K562 (cell line): ENCODE data around the gene PARP14. TPM values are rescaled to one million over a fixed set of nuclear protein-coding genes. Genes with fewer than 3 reads are reported as not detected.
A peak's percentile ranks its signal among the peaks of the same experiment; 100 is the strongest.

Experiments used
- CREB1 ChIP-seq, 2 experiments: sonication (generic) in 1 of 2; formaldehyde crosslinking in 1 of 2; IDR thresholded peaks; 2 replicates each; pipeline versions ENCODE4 v1.6.1 to v1.8.0; 2012 to 2022; ENCODE audit warnings: inconsistent platforms in 1 of 2, mild to moderate bottlenecking in 1 of 2, missing genetic modification reagents in 1 of 2, moderate library complexity in 1 of 2
- DPF2 ChIP-seq: fragments of 450-650 bp; IDR thresholded peaks from 2 replicates; pipeline ENCODE4 v1.6.1; 2016
- FOXK1 ChIP-seq: sonication (generic); formaldehyde crosslinking; IDR thresholded peaks from 2 replicates; pipeline ENCODE4 v1.8.0; 2022; ENCODE audit warnings: missing genetic modification reagents, mild to moderate bottlenecking, borderline replicate concordance
- RBFOX2 ChIP-seq: fragments of 200-400 bp; formaldehyde crosslinking; IDR thresholded peaks from 2 replicates; pipeline ENCODE4 v1.6.1; 2017; ENCODE audit warnings: low read depth, mild to moderate bottlenecking, low read length, moderate library complexity
- ZMIZ1 ChIP-seq, 2 experiments: fragments of 150-350 bp in 1 of 2; IDR thresholded peaks; 2 replicates each; pipeline ENCODE4 v1.6.1; 2012 to 2016; ENCODE audit warnings: low read depth in 2 of 2, low read length in 2 of 2, mild to moderate bottlenecking in 1 of 2, moderate library complexity in 1 of 2
- ZNF75A ChIP-seq: fragments of 450-650 bp; formaldehyde crosslinking; IDR thresholded peaks from 2 replicates; pipeline ENCODE4 v1.4.0; 2020; ENCODE audit warnings: mild to moderate bottlenecking
- polyA plus RNA-seq, 8 experiments: library from polyadenylated mRNA; depleted of rRNA in 4 of 8; stranded (reverse) in 5 of 8; unstranded in 3 of 8; fragments of >200 nt; fragmentation: Nextera tagmentation in 2 of 8; fragmentation: Illumina TruSeq in 1 of 8; extraction: Ambion mirVana in 2 of 8; extraction: Trizol in 1 of 8; gene quantifications; 2 replicates each; pipeline versions ENCODE4 v1.2.1 to v1.2.3, GENCODE V29; 2011 to 2014; ENCODE audit warnings: inconsistent platforms in 1 of 8, missing spikeins in 1 of 8
- total RNA-seq, 7 experiments: library from RNA; depleted of rRNA in 6 of 7; stranded (reverse); fragments of >200 nt in 6 of 7; fragmentation: Illumina TruSeq in 2 of 7; extraction: Trizol in 2 of 7; gene quantifications; 2 replicates each; pipeline versions ENCODE4 v1.2.1 to v1.2.3, GENCODE V29; 2011 to 2021; ENCODE audit warnings: low replicate concordance in 1 of 7
- TF ChIP-seq, protein P1 (sequence below): fragments of 250-450 bp; sonication (Bioruptor Pico); IDR thresholded peaks from 2 replicates; pipeline ENCODE4 v1.4.0; 2020
- TF ChIP-seq, protein P2 (sequence below): fragments of 250-450 bp; sonication (Bioruptor Pico); IDR thresholded peaks from 2 replicates; pipeline ENCODE4 v1.5.0; 2021

PARP14 gene
- total and polyA plus RNA-seq, 9 of the 15 experiments (the other 6 are each of a cell fraction or from before 2014, with no cell fraction given) = 3.1 to 14.4 (median 9.0) TPM

DNA sequence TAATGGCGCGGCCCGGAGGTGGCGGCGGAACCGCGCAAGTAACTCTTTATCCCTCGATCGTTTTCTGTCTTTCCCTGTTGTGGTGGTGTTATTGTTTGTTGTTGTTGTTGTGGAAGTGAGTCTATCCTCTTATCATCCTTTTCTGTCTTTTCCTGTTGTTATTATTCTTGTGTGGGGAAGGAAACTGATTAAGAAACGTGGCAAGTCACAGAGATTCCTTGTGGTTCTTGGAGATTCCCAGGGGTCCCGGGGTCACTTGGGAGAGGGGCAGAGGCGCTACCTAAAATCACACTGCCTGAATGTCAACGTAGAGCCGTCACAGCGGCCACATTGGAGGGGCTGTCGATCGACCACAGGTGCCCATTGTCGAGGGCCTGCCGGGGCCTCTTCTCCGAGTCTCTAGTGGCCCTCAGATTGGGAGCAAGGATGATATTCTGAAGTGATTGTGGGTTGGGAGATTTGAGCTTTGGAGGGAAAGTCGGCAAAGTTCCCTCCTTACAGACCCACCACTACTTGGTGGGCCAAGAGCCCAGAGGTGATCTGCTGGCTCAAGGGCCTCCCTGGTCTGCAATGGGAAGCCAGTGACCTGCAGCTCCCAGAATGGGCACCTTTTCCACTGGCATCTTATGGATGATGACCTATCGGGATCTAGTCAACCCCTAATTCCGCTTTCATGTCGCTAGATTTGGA lies 790 bp downstream of the PARP14 start (continued):
- TF ChIP-seq FOXK1 (no peak), ZNF75A (CRISPR knock-in tag) (no peak), CREB1 (IDR thresholded peaks at IDR 0.05) (no peak), CREB1 (CRISPR knock-in tag; IDR thresholded peaks at IDR 0.05) (no peak), ZMIZ1 (IDR thresholded peaks at IDR 0.05; ENCODE audit: low read depth in 2 of 2, low read length in 2 of 2) (no peak), DPF2 (0 out of 2 replicates have a peak, but pooled peaks have one; percentile 15), RBFOX2 (no peak)
- TF ChIP-seq, protein P1, sequence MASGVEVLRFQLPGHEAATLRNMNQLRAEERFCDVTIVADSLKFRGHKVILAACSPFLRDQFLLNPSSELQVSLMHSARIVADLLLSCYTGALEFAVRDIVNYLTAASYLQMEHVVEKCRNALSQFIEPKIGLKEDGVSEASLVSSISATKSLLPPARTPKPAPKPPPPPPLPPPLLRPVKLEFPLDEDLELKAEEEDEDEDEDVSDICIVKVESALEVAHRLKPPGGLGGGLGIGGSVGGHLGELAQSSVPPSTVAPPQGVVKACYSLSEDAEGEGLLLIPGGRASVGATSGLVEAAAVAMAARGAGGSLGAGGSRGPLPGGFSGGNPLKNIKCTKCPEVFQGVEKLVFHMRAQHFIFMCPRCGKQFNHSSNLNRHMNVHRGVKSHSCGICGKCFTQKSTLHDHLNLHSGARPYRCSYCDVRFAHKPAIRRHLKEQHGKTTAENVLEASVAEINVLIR (CRISPR knock-in tag) = no peak
- TF ChIP-seq, protein P2, sequence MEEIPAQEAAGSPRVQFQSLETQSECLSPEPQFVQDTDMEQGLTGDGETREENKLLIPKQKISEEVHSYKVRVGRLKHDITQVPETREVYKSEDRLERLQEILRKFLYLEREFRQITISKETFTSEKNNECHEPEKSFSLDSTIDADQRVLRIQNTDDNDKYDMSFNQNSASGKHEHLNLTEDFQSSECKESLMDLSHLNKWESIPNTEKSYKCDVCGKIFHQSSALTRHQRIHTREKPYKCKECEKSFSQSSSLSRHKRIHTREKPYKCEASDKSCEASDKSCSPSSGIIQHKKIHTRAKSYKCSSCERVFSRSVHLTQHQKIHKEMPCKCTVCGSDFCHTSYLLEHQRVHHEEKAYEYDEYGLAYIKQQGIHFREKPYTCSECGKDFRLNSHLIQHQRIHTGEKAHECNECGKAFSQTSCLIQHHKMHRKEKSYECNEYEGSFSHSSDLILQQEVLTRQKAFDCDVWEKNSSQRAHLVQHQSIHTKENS (CRISPR knock-in tag) = no peak
- TF ChIP-seq, all 486 proteins: peak for 6
